Erythroblast (primary cell): Measurements from ENCODE around the gene DCAF8L2.

Source experiments
- GATA1 ChIP-seq: IDR thresholded peaks from 2 replicates; pipeline ENCODE4 v1.6.1; 2011; ENCODE audit warnings: low read depth, mild to moderate bottlenecking, control low read depth, low read length, moderate library complexity
- POLR2A ChIP-seq: IDR thresholded peaks from 2 replicates; pipeline ENCODE4 v1.6.1; 2011; ENCODE audit warnings: mild to moderate bottlenecking, low read length

- no peak for TF ChIP-seq POLR2A
- TF ChIP-seq GATA1: no peak
Observed at GRCh38 chrX:27740933-27741332, 150.8 kb downstream of the DCAF8L2 start.
